Measurements from ENCODE around the gene NEURL1B.
"Not testable (repeated sequence)": the region's sequence is repeated elsewhere in the genome, so short reads cannot be mapped to it uniquely, and the experiment has no call there.

Gene NEURL1B

DNA sequence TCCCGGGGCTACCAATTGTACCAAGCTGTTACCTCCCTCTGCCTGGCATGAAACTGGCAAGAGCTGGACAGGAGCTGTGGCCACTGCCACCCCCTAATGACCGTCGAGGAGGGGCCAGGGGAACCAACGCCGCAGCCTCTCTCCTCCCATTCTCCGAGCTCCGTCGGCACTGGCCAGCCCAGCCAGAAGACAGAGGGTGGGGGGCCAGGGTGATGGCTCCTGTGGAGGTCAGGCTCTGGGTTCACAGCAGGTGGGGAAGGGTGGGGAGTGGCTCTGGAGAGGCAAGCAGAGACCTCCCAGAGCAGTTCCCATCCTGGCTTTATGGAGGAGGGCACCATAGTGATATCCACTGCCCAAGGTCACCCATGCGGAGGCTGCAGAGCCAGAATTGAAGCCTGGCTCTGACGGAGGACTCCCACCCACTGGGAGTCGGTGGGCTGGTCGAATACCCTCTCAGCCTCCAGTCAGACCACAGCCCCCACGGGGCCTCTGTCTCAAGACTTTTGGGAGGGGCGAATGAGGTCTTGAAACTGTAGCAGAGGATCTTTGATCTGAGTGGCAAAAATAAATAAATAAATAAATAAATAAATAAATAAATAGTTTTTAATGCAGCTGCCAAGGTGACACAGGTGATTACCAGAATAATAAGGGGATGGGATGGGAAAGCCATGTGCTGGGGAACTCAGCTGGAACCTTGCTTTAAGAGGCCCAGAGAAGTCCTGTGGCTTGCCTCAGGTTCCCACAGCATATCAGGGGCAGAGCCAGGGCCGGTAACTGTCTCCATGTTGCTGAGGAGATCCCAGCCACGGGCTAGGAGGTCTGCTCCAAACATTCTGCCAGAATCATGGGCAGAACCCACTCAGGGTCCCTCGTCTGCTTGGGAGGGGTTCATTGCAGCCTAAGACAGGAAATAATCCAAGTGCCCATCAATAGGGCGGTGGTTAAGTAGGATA is 42.5 kb upstream of the NEURL1B start:
- Histone ChIP-seq H3K9me3 (ENCODE audit: low read length) (no peaks in the 10 kb centered on the region), H3K36me3 (ENCODE audit: insufficient read depth, low read length) (no peaks in the 10 kb centered on the region), H3K27ac (ENCODE audit: low read depth, low read length) (no peak overlapping the region), H3K9ac (ENCODE audit: low read length) (no peak overlapping the region), H3K27me3 (ENCODE audit: control insufficient read depth in 1 of 2, insufficient read depth in 2 of 2, low read length in 2 of 2) (no peaks in the 10 kb centered on the region), H3K4me3 (ENCODE audit: low read depth in 1 of 2, low read length in 2 of 2) (no peak overlapping the region), H3K4me1 (ENCODE audit: insufficient read depth, low read length) (peaks cover 19% of the 10 kb centered on the region)

GRCh38 chr5:172599204-172599567 is 41.9 kb upstream of the NEURL1B start:
- no peak overlapping the region for H3K27ac ChIP-seq (ENCODE audit: low read depth, low read length)
- peaks cover 25% of the 10 kb centered on the region for H3K4me1 ChIP-seq (ENCODE audit: insufficient read depth, low read length)
- no peak overlapping the region for H3K4me3 ChIP-seq (ENCODE audit: low read depth in 1 of 2, low read length in 2 of 2)

GRCh38 chr5:172600571-172600970 is 40.5 kb upstream of the NEURL1B start:
- no peaks in the 10 kb centered on the region for H3K27me3 ChIP-seq (ENCODE audit: control insufficient read depth in 1 of 2, insufficient read depth in 2 of 2, low read length in 2 of 2)
- no peak overlapping the region for H3K9ac ChIP-seq (ENCODE audit: low read length)
- H3K9me3 ChIP-seq (ENCODE audit: low read length): no peaks in the 10 kb centered on the region
- peaks cover 26% of the 10 kb centered on the region for H3K4me1 ChIP-seq (ENCODE audit: insufficient read depth, low read length)
- H3K36me3 ChIP-seq (ENCODE audit: insufficient read depth, low read length): no peaks in the 10 kb centered on the region
- no peak overlapping the region for H3K27ac ChIP-seq (ENCODE audit: low read depth, low read length)
- H3K4me3 ChIP-seq (ENCODE audit: low read depth in 1 of 2, low read length in 2 of 2): no peak overlapping the region

More at GRCh38 chr5:172599204-172599567, 41.9 kb upstream of the NEURL1B start:
- H3K9me3 ChIP-seq (ENCODE audit: low read length): no peaks in the 10 kb centered on the region
- no peak overlapping the region for H3K9ac ChIP-seq (ENCODE audit: low read length)
- no peaks in the 10 kb centered on the region for H3K27me3 ChIP-seq (ENCODE audit: control insufficient read depth in 1 of 2, insufficient read depth in 2 of 2, low read length in 2 of 2)
- no peaks in the 10 kb centered on the region for H3K36me3 ChIP-seq (ENCODE audit: insufficient read depth, low read length)

DNA sequence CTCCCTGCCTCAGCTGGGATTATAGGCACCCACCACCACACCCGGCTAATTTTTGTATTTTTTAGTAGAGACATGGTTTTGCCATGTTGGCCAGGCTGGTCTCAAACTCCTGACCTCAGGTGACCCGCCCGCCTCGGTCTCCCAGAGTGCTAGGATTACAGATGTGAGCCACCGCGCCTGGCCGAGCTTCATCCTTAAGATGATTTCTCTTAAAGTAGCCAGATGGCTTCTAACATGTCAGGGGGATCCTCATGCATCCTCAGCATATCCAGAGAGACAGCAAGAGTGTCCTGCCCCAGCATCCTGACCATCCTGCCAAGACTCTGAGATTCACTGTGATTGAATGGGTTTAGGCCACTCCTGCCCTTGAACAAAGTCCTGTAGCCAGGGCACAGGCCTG is 39.5 kb upstream of the NEURL1B start:
- H3K27me3 ChIP-seq (ENCODE audit: control insufficient read depth in 1 of 2, insufficient read depth in 2 of 2, low read length in 2 of 2); H3K9me3 ChIP-seq (ENCODE audit: low read length); H3K36me3 ChIP-seq (ENCODE audit: insufficient read depth, low read length); H3K4me3 ChIP-seq (ENCODE audit: low read depth in 1 of 2, low read length in 2 of 2); H3K9ac ChIP-seq (ENCODE audit: low read length): not testable (repeated sequence)
- Histone ChIP-seq H3K27ac (ENCODE audit: low read depth, low read length) (peak overlapping the region; percentile 62), H3K4me1 (ENCODE audit: insufficient read depth, low read length) (peaks cover 26% of the 10 kb centered on the region)

- peak overlapping the region; percentile 54 for H3K9ac ChIP-seq (ENCODE audit: low read length)
- H3K4me3 ChIP-seq (ENCODE audit: low read depth in 1 of 2, low read length in 2 of 2): peak overlapping the region in 1 of 2 donors; percentile 52
- H3K4me1 ChIP-seq (ENCODE audit: insufficient read depth, low read length): peaks cover 26% of the 10 kb centered on the region
- peak overlapping the region; percentile 62 for H3K27ac ChIP-seq (ENCODE audit: low read depth, low read length)
- H3K27me3 ChIP-seq (ENCODE audit: control insufficient read depth in 1 of 2, insufficient read depth in 2 of 2, low read length in 2 of 2): no peaks in the 10 kb centered on the region
- H3K9me3 ChIP-seq (ENCODE audit: low read length): no peaks in the 10 kb centered on the region
- H3K36me3 ChIP-seq (ENCODE audit: insufficient read depth, low read length): no peaks in the 10 kb centered on the region
Measured at GRCh38 chr5:172602783-172603231, 38.3 kb upstream of the NEURL1B start.

DNA sequence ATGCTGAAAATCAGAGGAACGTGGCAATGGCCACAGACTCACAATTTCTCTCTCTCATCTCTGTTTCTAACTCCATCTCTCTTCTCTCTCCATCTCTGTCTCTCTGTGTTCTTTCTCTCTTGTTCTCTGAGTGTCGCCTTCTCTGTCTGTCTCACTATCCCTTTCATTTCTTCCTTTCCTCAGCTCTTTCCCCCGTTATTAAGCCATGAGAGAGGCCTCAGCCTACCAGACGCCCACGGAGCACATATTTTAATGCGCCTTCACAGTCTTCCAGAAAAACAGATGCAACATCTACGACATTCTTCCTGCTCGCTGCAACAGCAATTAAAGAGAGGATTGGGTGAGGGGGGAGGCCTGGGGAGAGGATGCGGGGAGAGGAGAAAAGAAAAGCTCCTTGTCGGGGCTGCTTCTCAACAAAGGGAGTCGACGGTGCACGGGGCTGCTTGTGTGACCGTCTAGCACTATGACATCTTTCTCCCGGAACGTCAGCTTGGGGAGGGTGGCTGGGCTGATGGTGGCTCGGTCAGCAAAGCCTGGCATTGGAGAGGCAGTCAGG is 37.7 kb upstream of the NEURL1B start:
- Histone ChIP-seq H3K9me3 (ENCODE audit: low read length) (no peaks in the 10 kb centered on the region), H3K36me3 (ENCODE audit: insufficient read depth, low read length) (no peaks in the 10 kb centered on the region), H3K4me3 (ENCODE audit: low read depth in 1 of 2, low read length in 2 of 2) (peak overlapping the region in 1 of 2 donors; percentile 52), H3K27me3 (ENCODE audit: control insufficient read depth in 1 of 2, insufficient read depth in 2 of 2, low read length in 2 of 2) (no peaks in the 10 kb centered on the region), H3K27ac (ENCODE audit: low read depth, low read length) (peak overlapping the region; percentile 62), H3K4me1 (ENCODE audit: insufficient read depth, low read length) (peaks cover 26% of the 10 kb centered on the region), H3K9ac (ENCODE audit: low read length) (peak overlapping the region; percentile 54)

DNA sequence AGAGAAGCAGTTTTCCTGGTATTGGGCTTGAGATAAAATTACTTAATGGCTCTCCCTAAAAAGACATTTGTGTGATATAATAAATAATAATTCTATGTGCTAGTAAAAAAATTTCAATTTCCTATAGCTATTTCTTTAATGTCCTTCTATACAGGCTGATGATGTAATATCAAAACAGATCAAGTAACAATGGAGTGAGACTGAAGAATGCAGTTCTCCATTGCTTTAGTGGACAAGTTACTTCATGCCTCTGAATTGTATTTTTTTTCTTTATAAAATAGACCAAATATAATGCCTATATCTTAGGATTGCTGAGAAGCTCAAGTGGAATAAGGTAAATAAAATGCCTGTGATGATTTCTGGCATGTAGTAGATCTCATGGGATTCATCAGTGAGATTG is 35.6 kb upstream of the NEURL1B start:
- no peak overlapping the region for H3K4me3 ChIP-seq (ENCODE audit: low read depth in 1 of 2, low read length in 2 of 2)
- H3K9ac ChIP-seq (ENCODE audit: low read length): no peak overlapping the region
- H3K27ac ChIP-seq (ENCODE audit: low read depth, low read length): no peak overlapping the region
- H3K4me1 ChIP-seq (ENCODE audit: insufficient read depth, low read length): peaks cover 26% of the 10 kb centered on the region
- H3K27me3 ChIP-seq (ENCODE audit: control insufficient read depth in 1 of 2, insufficient read depth in 2 of 2, low read length in 2 of 2): no peaks in the 10 kb centered on the region
- H3K36me3 ChIP-seq (ENCODE audit: insufficient read depth, low read length): no peaks in the 10 kb centered on the region
- no peaks in the 10 kb centered on the region for H3K9me3 ChIP-seq (ENCODE audit: low read length)

GRCh38 chr5:172606156-172606785 is 34.8 kb upstream of the NEURL1B start:
- H3K9ac ChIP-seq (ENCODE audit: low read length): no peak overlapping the region
- H3K27me3 ChIP-seq (ENCODE audit: control insufficient read depth in 1 of 2, insufficient read depth in 2 of 2, low read length in 2 of 2): no peaks in the 10 kb centered on the region
- no peaks in the 10 kb centered on the region for H3K9me3 ChIP-seq (ENCODE audit: low read length)
- no peak overlapping the region for H3K27ac ChIP-seq (ENCODE audit: low read depth, low read length)
- no peak overlapping the region for H3K4me3 ChIP-seq (ENCODE audit: low read depth in 1 of 2, low read length in 2 of 2)
- no peaks in the 10 kb centered on the region for H3K36me3 ChIP-seq (ENCODE audit: insufficient read depth, low read length)
- peaks cover 26% of the 10 kb centered on the region for H3K4me1 ChIP-seq (ENCODE audit: insufficient read depth, low read length)

DNA sequence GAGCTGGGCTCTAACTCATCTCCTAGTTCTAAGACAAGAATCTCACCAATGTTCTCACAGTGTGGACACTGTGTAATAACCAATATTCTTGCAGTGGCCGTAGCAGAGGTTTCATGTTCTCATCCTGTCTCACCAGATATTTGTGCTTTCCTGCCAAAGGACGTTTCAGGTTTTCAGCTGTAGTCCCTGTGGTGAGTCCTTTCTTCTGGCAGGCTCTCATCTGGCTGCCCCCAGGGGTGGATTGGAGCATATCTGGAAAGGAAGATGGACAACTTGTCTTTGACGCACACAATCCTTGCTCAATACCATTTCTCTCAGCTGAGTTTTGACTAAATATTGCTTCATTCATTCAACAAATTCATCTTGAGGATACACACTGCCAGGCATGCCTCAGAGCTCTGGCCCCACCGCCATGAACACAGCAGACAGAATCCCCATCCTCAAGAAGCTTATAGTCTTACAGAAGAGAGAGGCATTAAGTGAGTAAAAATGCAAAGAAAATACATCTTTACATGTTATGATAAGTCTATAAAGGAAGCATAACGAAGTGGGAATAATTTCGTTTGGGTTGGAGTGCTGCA is 33.8 kb upstream of the NEURL1B start:
- Histone ChIP-seq H3K27me3 (ENCODE audit: control insufficient read depth in 1 of 2, insufficient read depth in 2 of 2, low read length in 2 of 2) (no peaks in the 10 kb centered on the region), H3K9me3 (ENCODE audit: low read length) (no peaks in the 10 kb centered on the region), H3K27ac (ENCODE audit: low read depth, low read length) (no peak overlapping the region), H3K36me3 (ENCODE audit: insufficient read depth, low read length) (no peaks in the 10 kb centered on the region), H3K9ac (ENCODE audit: low read length) (no peak overlapping the region), H3K4me1 (ENCODE audit: insufficient read depth, low read length) (peaks cover 19% of the 10 kb centered on the region), H3K4me3 (ENCODE audit: low read depth in 1 of 2, low read length in 2 of 2) (no peak overlapping the region)

DNA sequence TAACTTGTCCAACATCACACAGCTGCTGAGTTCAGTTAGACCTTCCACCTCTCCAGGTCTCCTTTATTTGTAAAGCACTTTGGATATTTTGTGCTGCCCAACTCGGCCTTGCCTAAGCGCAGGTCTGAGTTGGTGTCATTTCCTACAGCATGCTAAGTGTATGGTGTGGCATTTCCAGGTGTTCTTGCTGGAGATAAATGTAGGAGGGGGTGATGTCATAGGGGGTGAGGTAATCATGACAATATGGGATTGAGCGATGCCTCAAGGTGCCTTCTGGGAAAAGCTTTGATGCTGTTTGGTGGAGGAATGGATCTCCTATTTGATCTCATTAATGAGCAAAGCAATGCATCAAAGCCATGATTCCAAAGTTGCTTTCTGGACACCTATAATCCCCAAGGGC is 32.3 kb upstream of the NEURL1B start:
- Histone ChIP-seq H3K27me3 (ENCODE audit: control insufficient read depth in 1 of 2, insufficient read depth in 2 of 2, low read length in 2 of 2) (no peaks in the 10 kb centered on the region), H3K9ac (ENCODE audit: low read length) (no peak overlapping the region), H3K27ac (ENCODE audit: low read depth, low read length) (no peak overlapping the region), H3K9me3 (ENCODE audit: low read length) (no peaks in the 10 kb centered on the region), H3K36me3 (ENCODE audit: insufficient read depth, low read length) (no peaks in the 10 kb centered on the region), H3K4me1 (ENCODE audit: insufficient read depth, low read length) (peaks cover 4% of the 10 kb centered on the region), H3K4me3 (ENCODE audit: low read depth in 1 of 2, low read length in 2 of 2) (no peak overlapping the region)

GRCh38 chr5:172610643-172611042 is 30.4 kb upstream of the NEURL1B start:
- no peak overlapping the region for H3K9ac ChIP-seq (ENCODE audit: low read length)
- no peaks in the 10 kb centered on the region for H3K9me3 ChIP-seq (ENCODE audit: low read length)
- no peak overlapping the region for H3K4me3 ChIP-seq (ENCODE audit: low read depth in 1 of 2, low read length in 2 of 2)
- H3K27me3 ChIP-seq (ENCODE audit: control insufficient read depth in 1 of 2, insufficient read depth in 2 of 2, low read length in 2 of 2): no peaks in the 10 kb centered on the region
- H3K4me1 ChIP-seq (ENCODE audit: insufficient read depth, low read length): no peaks in the 10 kb centered on the region
- H3K36me3 ChIP-seq (ENCODE audit: insufficient read depth, low read length): no peaks in the 10 kb centered on the region
- no peak overlapping the region for H3K27ac ChIP-seq (ENCODE audit: low read depth, low read length)
